Testis (tissue), 3 donors: ENCODE measurements around the gene ODR4. TPM values are rescaled to one million over a fixed set of nuclear protein-coding genes. Genes with fewer than 3 reads are reported as not detected.
"Not testable (repeated sequence)": the region's sequence is repeated elsewhere in the genome, so short reads cannot be mapped to it uniquely, and the experiment has no call there.

Experiments
- DNase-seq: peaks from one replicate; pipeline ENCODE4 v3.0.0-alpha.2; 2019
- H3K27ac ChIP-seq, 2 donors: fragments of 200-600 bp; sonication (generic); one replicate each; pipeline ENCODE4 v1.5.1; 2019
- H3K27me3 ChIP-seq: fragments of 200-600 bp; sonication (generic); one replicate; pipeline ENCODE4 v1.5.1; 2019
- H3K36me3 ChIP-seq: fragments of 200-600 bp; sonication (generic); one replicate; pipeline ENCODE4 v1.5.1; 2017; ENCODE audit warnings: low read depth; ENCODE audit errors: missing control alignments
- H3K4me1 ChIP-seq: fragments of 200-600 bp; sonication (generic); one replicate; pipeline ENCODE4 v1.5.1; 2019
- H3K4me3 ChIP-seq, 2 donors: fragments of 200-600 bp; sonication (generic); one replicate each; pipeline ENCODE4 v1.5.1; 2017 to 2019
- H3K9me3 ChIP-seq: fragments of 200-600 bp; sonication (generic); one replicate; pipeline ENCODE4 v1.5.1; 2017
- POLR2A ChIP-seq: fragments of 450-650 bp; IDR thresholded peaks from one replicate; pipeline ENCODE4 v1.6.1; 2017; ENCODE audit warnings: antibody characterized with exemption, mild to moderate bottlenecking, moderate library complexity
- WGBS, 2 donors: methylation state at CpG; one replicate each; pipeline ENCODE4 v1.1.5; 2018; 5-methylcytosine and 5-hydroxymethylcytosine counted together
- intact Hi-C: fragments of 100-400 bp; cut with DNase I; formaldehyde crosslinking; loops from one replicate; pipeline ENCODE4 v1.15.1; 2023; ENCODE audit warnings: low total_unique reads
- polyA plus RNA-seq: library from polyadenylated mRNA; stranded (reverse); fragments of 350-450 nt; fragmentation: Illumina TruSeq; extraction: RNeasy Lipid Tissue Mini Kit (QIAGEN cat#74804); gene quantifications from one replicate; pipeline ENCODE4 v1.2.3, GENCODE V29; 2014; ENCODE audit warnings: low read depth, low replicate concordance; ENCODE audit not compliant: insufficient read depth
- total RNA-seq, 2 donors: library from RNA; depleted of rRNA; stranded (reverse); fragments of >200 nt; gene quantifications; one replicate each; pipeline ENCODE4 v1.2.3, GENCODE V29; 2016
- TF ChIP-seq, protein P1 (sequence below), 3 experiments: fragments of 450-650 bp in 2 of 3; fragments of 200-600 bp in 1 of 3; sonication (generic) in 1 of 3; IDR thresholded peaks; one replicate each; pipeline ENCODE4 v1.5.1; 2016 to 2019; ENCODE audit warnings: antibody characterized with exemption in 3 of 3, mild to moderate bottlenecking in 2 of 3, moderate library complexity in 1 of 3

ODR4 gene
- total and polyA plus RNA-seq, 3 donors from 2014 or later, result 11.8 to 31.3 (median 23.0) TPM

DNA sequence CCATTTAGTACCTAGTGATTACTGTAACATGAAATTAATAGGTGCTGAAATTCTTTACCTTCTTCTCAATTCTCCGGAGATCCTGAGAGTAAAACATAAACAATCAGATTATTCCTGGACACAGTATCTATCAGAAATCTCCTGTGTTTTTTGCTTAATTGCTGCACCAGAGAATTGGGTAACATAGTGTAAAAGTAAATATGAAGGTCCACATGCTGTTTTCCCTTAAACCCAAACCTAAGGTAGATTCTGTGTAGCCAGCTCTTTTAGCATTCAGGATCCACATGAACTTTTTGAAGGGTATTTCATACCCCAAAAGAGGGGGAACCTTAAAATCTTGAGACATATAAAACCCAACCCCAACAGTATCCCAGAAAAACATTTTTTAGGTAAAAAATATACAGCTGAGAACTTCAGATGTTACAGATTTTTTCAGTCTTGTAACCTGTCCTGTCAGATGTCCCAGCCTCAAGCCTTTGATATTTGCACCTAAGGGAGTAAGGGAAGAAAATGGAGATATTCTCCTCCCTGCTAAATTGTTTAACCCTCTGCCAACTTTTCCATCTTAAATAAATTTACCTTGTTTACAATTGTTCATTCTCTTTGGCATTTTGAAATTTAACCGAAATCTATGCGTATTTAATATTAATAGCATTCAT is 11.2 kb downstream of the ODR4 start:
- WGBS, 2 donors, result 85 to 87% methylated on average over 3 of the region's 3 CpGs
- intact Hi-C loops, result no loop called here
- Histone ChIP-seq H3K27me3 (no peaks in the 10 kb centered on the region), H3K27ac (no peak overlapping the region), H3K4me3 (no peak overlapping the region), H3K4me1 (no peaks in the 10 kb centered on the region), H3K36me3 (no peaks in the 10 kb centered on the region), H3K9me3 (no peaks in the 10 kb centered on the region)
- DNase-seq, result no peak
- no peak for TF ChIP-seq POLR2A

DNA sequence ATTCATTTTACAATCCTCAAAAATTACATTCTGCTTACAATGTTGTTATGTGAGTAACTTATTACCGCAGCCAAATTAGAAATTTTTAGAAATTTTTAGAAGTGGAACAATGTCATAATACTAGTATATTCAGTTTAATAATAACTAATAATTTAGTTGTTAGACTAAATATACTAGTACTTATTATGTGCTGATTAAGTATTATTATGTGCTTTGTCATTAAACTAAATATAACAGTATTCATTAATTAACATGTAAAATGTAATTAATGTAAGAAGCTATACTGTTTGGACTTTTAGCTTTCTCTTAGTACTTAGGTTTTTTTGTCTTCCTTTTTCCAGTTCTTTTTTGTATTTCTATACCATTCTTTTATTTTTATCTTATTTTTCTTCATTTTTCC is 15.3 kb downstream of the ODR4 start:
- no peaks in the 10 kb centered on the region for H3K36me3 ChIP-seq
- no peak for DNase-seq
- intact Hi-C loops, result no loop called here
- no peak overlapping the region for H3K4me3 ChIP-seq
- TF ChIP-seq POLR2A, result no peak
- TF ChIP-seq, protein P1, sequence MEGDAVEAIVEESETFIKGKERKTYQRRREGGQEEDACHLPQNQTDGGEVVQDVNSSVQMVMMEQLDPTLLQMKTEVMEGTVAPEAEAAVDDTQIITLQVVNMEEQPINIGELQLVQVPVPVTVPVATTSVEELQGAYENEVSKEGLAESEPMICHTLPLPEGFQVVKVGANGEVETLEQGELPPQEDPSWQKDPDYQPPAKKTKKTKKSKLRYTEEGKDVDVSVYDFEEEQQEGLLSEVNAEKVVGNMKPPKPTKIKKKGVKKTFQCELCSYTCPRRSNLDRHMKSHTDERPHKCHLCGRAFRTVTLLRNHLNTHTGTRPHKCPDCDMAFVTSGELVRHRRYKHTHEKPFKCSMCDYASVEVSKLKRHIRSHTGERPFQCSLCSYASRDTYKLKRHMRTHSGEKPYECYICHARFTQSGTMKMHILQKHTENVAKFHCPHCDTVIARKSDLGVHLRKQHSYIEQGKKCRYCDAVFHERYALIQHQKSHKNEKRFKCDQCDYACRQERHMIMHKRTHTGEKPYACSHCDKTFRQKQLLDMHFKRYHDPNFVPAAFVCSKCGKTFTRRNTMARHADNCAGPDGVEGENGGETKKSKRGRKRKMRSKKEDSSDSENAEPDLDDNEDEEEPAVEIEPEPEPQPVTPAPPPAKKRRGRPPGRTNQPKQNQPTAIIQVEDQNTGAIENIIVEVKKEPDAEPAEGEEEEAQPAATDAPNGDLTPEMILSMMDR (IDR thresholded peaks at IDR 0.05), result no peak
- no peaks in the 10 kb centered on the region for H3K4me1 ChIP-seq
- 72 to 76% methylated on average over 1 of the region's 1 CpG for WGBS, 2 donors
- no peak overlapping the region for H3K27ac ChIP-seq
- no peaks in the 10 kb centered on the region for H3K27me3 ChIP-seq
- no peaks in the 10 kb centered on the region for H3K9me3 ChIP-seq

DNA sequence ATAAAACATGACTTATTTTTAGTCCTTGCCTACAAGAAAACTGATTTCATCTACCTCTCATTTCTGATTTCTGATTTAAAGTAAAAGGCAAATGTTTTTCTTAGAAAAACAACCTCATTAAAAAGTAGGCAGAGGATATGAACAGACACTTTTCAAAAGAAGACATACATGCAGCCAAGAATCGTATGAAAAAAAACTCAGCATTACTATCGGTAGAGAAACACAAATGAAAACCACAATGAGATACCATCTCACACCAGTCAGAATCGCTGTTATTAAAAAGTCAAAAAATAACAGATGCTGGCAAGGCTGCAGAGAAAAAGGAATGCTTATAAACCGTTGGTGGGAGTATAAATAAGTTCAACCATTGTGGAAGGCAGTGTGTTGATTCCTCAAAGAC is 16.2 kb downstream of the ODR4 start:
- DNase-seq, result no peak
- Histone ChIP-seq H3K27ac (no peak overlapping the region), H3K4me3 (no peak overlapping the region), H3K4me1 (no peaks in the 10 kb centered on the region), H3K9me3 (no peaks in the 10 kb centered on the region), H3K27me3 (no peaks in the 10 kb centered on the region), H3K36me3 (no peaks in the 10 kb centered on the region)
- WGBS, 2 donors, result 91% methylated on average over 4 of the region's 4 CpGs
- intact Hi-C loops, result no loop called here
- TF ChIP-seq, protein P1 (IDR thresholded peaks at IDR 0.05), result no peak
- no peak for TF ChIP-seq POLR2A

DNA sequence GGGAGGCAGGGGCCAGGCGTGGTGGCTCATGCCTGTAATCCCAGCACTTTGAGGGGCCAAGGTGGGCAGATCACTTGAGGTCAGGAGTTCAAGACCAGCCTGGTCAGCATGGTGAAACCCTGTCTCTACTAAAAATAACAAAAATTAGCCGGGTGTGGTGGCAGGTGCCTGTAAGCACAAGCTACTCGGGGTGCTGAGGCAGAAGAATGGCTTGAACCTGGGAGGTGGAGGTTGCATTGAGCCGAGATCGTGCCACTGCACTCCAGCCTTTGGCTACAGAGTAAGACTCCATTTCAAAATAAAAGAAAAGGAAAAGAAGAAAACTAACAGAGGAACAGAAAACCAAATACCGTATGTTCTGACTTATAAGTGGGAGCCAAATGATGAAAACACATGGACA is 17.1 kb downstream of the ODR4 start:
- H3K9me3 ChIP-seq, H3K27ac ChIP-seq, H3K27me3 ChIP-seq, intact Hi-C loops, H3K4me1 ChIP-seq, H3K36me3 ChIP-seq, DNase-seq, H3K4me3 ChIP-seq: not testable (repeated sequence)
- WGBS, 2 donors, result 91 to 93% methylated on average over 5 to 6 of the region's 6 CpGs

DNA sequence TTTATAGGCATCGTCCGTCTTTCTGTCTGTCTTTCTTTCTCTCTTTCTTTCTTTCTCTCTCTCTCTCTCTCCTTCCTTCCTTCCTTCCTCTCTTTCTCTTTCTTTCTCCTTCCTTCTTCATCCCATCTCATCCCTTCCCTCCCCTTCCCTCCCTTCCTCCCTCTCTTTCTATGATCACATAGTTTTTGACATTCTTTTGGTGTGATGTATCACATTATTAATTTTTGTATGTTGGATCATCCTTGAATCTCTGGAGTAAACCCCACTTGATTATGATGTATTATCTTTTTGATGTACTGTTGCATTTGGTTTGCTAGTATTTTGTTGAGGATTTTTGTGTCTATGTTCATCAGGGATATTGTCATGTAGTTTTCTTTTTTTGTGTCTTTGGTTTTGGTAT is 25.8 kb downstream of the ODR4 start:
- H3K36me3 ChIP-seq, intact Hi-C loops, H3K4me3 ChIP-seq, H3K4me1 ChIP-seq, H3K27me3 ChIP-seq, DNase-seq, H3K27ac ChIP-seq, H3K9me3 ChIP-seq: not testable (repeated sequence)
- WGBS, 2 donors, result 94 to 97% methylated on average over 2 of the region's 2 CpGs

DNA sequence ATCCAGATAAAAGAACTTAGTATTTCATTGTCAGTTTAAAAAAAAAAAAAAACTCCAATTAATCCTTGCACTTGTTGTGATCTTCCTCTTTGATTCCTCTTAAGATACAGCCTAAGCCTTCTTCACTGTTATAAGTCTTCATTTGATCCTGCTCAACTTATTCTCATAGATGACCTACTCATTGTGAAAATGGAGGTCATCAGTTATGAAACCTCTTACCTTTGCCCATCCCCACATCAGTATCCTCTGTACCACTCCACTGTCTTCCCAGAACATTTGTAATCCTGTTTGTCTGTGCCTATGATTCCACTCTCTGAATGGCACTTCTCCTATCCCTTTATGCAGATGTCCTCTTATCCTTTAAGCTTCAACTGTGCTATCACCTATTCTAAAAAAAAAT is 28.0 kb downstream of the ODR4 start:
- Histone ChIP-seq H3K9me3 (no peaks in the 10 kb centered on the region), H3K4me1 (no peaks in the 10 kb centered on the region), H3K36me3 (no peaks in the 10 kb centered on the region), H3K27me3 (no peaks in the 10 kb centered on the region), H3K4me3 (no peak overlapping the region), H3K27ac (no peak overlapping the region)
- intact Hi-C loops, result no loop called here
- TF ChIP-seq, protein P1 (IDR thresholded peaks at IDR 0.05), result no peak
- no peak for TF ChIP-seq POLR2A
- DNase-seq, result no peak
